Measurements from ENCODE around the gene ETV3.

DNA sequence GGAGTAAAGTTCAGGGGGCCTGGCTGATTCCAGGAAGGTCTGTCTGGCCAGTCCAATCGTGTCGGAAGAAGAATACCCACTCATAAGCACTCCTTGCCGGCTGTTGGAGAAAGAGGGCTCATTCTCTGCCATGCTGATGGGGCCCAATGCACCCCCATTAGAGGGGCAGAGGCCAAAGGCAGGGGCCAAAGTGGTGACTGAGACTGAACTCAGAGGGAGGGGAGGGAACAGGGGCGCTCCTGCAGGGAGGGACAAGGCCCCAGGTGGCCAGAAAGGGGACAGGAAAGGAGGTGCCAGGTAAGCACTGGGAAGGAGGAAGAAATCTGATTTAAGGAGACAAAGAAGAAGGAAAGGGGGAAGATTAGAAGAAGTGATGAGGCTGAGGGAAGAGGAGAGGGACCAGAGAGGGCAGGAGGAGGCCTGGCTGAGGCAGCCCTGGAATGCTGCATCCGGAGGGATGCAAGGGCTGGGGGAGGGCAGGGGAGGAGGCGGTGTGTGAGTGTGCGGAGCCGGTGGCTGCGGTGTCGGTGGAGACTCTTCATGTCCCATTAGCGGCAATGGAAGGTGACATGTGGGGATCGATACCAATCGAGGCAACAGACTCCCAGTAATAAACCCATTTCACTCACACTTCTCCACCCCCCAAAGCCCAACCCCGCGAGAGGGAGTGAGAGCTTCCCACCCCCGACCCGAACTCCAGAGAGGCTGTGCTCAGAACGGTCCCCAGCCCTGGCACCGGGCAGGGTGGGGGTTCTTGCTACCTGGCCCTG lies 26.6 kb downstream of the ETV3 start:
- TF ChIP-seq, protein P1, sequence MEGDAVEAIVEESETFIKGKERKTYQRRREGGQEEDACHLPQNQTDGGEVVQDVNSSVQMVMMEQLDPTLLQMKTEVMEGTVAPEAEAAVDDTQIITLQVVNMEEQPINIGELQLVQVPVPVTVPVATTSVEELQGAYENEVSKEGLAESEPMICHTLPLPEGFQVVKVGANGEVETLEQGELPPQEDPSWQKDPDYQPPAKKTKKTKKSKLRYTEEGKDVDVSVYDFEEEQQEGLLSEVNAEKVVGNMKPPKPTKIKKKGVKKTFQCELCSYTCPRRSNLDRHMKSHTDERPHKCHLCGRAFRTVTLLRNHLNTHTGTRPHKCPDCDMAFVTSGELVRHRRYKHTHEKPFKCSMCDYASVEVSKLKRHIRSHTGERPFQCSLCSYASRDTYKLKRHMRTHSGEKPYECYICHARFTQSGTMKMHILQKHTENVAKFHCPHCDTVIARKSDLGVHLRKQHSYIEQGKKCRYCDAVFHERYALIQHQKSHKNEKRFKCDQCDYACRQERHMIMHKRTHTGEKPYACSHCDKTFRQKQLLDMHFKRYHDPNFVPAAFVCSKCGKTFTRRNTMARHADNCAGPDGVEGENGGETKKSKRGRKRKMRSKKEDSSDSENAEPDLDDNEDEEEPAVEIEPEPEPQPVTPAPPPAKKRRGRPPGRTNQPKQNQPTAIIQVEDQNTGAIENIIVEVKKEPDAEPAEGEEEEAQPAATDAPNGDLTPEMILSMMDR (IDR thresholded peaks at IDR 0.05), result no peak
- TF ChIP-seq EP300 (IDR thresholded peaks at IDR 0.05; ENCODE audit: low read depth), result no peak
- TF ChIP-seq POLR2A (IDR thresholded peaks at IDR 0.05), result no peak
